Muscle layer of colon (tissue), 2 donors: ENCODE measurements around the gene SEMA4D.

Experiments used
- H3K27ac ChIP-seq: one replicate; pipeline ENCODE4 v1.7.0; 2013; ENCODE audit warnings: low read depth, mild to moderate bottlenecking, low read length, moderate library complexity
- H3K27me3 ChIP-seq, 2 donors: one replicate each; pipeline ENCODE4 v1.7.0; 2013; ENCODE audit warnings: low read length in 2 of 2, mild to moderate bottlenecking in 2 of 2; ENCODE audit not compliant: insufficient read depth in 2 of 2, control insufficient read depth in 1 of 2
- H3K36me3 ChIP-seq: one replicate; pipeline ENCODE4 v1.7.0; 2013; ENCODE audit warnings: mild to moderate bottlenecking, low read length; ENCODE audit not compliant: insufficient read depth
- H3K4me1 ChIP-seq: one replicate; pipeline ENCODE4 v1.7.0; 2013; ENCODE audit warnings: mild to moderate bottlenecking, low read length; ENCODE audit not compliant: insufficient read depth
- H3K4me3 ChIP-seq, 2 donors: one replicate each; pipeline ENCODE4 v1.7.0; 2013; ENCODE audit warnings: low read length in 2 of 2, low read depth in 1 of 2, mild to moderate bottlenecking in 1 of 2, moderate library complexity in 1 of 2
- H3K9ac ChIP-seq: one replicate; pipeline ENCODE4 v1.7.0; 2013; ENCODE audit warnings: low read length
- H3K9me3 ChIP-seq: one replicate; pipeline ENCODE4 v1.7.0; 2013; ENCODE audit warnings: mild to moderate bottlenecking, low read length
- donor health status: abdominal sarcoma.
- donor health status: Adenocarcinoma of cecum.

Gene SEMA4D

DNA sequence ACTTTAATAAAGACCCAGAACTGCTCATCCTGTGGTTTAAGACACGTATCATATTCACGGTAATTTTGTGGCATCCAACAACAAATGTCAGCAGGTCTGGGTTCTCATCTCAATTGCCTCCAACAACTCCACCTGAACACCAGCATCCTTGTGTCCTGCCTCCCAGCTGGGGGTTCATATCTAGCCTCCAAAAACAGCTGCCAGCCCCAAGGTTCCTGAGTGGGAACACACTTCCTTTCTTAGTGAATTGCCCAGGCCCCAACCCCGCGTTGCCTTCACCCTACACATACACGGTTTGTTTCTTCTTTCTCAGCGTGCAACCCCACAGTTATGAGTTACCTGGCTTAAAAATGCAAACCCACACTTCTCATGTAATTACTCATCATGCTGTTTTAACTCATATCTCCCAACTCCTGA, 77.9 kb downstream of the SEMA4D start:
- no peak overlapping the region for H3K9ac ChIP-seq
- H3K36me3 ChIP-seq = no peaks in the 10 kb centered on the region
- H3K9me3 ChIP-seq = no peaks in the 10 kb centered on the region
- no peaks in the 10 kb centered on the region for H3K4me1 ChIP-seq
- H3K4me3 ChIP-seq = no peak overlapping the region
- no peak overlapping the region for H3K27ac ChIP-seq
- H3K27me3 ChIP-seq = no peaks in the 10 kb centered on the region

DNA sequence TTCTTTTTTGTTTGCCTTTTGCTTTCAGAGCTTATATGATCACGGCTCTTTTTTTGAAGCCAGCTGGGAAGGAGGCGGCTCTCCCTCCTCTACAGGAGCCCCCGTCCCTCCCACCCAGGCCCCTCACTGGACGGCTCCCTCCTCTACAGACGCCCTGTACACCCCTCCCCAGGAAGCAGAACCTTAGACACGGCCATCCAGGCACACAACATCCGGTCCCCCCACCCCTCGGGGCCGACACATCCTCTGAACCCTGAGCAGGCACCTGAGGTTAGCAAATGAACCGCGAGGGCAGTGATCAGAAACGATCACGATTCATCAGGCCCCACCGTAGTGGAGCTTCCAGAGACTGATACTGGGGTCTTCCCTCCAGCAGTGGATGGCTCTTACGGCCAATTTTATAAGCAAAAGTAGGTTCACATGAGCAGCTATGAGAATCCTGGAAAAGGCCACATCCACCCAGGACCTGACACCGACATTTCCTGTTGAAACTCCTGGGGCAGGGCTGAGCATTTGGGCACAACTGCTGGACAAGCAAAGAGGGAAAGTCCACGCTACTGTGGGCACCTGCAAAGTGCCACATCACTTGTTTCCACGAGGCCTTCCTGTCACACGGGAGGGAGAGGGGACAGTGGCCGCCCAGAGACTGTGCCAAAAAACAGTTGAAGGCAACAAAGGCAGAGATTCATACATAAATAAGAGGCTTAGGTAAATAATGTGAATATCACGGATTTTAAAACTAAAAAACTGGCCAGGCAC, 78.9 kb downstream of the SEMA4D start:
- Histone ChIP-seq H3K4me1 (no peaks in the 10 kb centered on the region), H3K9ac (no peak overlapping the region), H3K9me3 (no peaks in the 10 kb centered on the region), H3K27me3 (no peaks in the 10 kb centered on the region), H3K27ac (no peak overlapping the region), H3K36me3 (no peaks in the 10 kb centered on the region), H3K4me3 (no peak overlapping the region)

DNA sequence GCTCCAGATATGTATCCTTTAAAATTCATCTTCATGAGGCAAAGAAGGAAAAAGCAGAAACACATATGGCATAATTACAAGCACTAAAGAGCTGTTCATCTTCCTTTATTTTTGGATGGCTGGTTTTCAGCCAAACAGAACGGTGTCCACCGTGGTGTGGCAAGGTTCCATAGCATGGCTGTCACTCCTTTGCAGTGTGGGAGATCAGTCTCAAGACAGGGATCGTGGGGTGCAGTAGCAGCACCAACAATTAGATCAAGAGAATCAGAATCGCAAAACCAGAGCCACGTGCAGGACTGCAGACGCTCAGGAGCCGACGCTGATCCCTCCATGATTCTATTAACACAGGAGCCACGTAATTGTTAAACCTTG, 79.5 kb downstream of the SEMA4D start:
- no peak overlapping the region for H3K27ac ChIP-seq
- no peaks in the 10 kb centered on the region for H3K36me3 ChIP-seq
- no peaks in the 10 kb centered on the region for H3K27me3 ChIP-seq
- no peaks in the 10 kb centered on the region for H3K4me1 ChIP-seq
- no peaks in the 10 kb centered on the region for H3K9me3 ChIP-seq
- H3K4me3 ChIP-seq = no peak overlapping the region
- H3K9ac ChIP-seq = no peak overlapping the region

DNA sequence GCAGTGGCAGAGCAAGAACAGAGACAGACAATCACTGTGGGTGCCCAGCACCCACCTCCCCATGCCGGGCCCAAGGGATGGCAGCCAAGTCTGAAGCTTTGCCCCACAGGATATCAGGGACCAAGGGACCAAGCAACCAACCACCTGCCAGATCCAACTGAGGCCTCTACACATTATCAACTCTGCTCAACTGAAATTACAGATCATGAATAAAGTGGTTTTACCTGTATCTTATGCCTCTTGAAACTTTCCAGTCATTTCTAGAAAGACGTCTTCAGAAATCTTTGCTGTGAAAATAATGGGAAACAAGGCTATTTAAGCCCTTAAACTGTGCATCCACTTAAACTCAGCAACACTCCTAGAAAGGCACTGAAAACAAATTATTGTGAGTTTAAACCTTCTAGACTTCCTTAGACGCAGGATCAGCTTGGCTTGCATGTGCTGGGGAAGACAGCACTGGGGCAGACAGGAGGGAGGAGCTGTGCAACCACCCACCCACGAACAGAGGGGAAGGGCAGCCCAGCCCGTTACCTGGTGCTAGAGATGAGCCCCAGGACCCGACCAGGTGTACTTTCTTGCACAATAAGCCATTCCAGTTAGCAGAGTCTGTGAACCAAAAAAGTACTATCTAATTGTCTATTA, 80.0 kb downstream of the SEMA4D start:
- Histone ChIP-seq H3K9me3 (no peaks in the 10 kb centered on the region), H3K4me1 (no peaks in the 10 kb centered on the region), H3K4me3 (no peak overlapping the region), H3K36me3 (no peaks in the 10 kb centered on the region), H3K9ac (no peak overlapping the region), H3K27me3 (no peaks in the 10 kb centered on the region), H3K27ac (no peak overlapping the region)

DNA sequence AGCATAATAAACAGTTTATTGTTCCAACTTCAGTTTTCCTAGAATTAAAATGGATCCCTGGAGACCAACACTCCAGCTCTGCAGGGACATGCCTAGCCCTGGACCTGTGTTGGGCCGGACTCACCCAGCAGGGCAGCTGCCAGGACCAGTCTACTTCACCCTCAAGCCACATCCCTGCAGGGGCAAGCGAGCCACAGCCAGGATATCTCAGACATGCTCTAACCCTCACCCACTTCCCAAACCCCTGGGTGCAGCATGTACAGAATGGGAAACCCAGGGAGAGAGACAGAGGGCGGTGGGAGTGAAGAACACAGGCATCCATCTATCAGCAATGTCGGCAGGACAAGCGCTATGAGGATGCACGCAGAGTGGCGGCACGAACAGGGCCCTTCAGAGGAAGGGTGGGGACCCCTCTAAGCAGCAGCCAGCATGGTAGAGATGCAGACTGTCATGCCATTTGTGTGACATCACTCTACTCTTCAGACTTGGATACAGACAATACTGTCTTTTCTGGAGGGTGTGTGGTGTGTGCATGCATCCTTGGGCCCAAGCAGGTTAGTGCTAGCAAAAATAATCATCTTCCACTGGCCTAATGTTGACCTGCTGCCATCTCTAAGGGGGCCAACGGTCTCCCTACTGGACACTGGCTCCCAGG, 83.1 kb downstream of the SEMA4D start:
- no peaks in the 10 kb centered on the region for H3K9me3 ChIP-seq
- H3K27me3 ChIP-seq = no peaks in the 10 kb centered on the region
- H3K9ac ChIP-seq = no peak overlapping the region
- H3K4me1 ChIP-seq = no peaks in the 10 kb centered on the region
- no peaks in the 10 kb centered on the region for H3K36me3 ChIP-seq
- H3K27ac ChIP-seq = no peak overlapping the region
- no peak overlapping the region for H3K4me3 ChIP-seq

DNA sequence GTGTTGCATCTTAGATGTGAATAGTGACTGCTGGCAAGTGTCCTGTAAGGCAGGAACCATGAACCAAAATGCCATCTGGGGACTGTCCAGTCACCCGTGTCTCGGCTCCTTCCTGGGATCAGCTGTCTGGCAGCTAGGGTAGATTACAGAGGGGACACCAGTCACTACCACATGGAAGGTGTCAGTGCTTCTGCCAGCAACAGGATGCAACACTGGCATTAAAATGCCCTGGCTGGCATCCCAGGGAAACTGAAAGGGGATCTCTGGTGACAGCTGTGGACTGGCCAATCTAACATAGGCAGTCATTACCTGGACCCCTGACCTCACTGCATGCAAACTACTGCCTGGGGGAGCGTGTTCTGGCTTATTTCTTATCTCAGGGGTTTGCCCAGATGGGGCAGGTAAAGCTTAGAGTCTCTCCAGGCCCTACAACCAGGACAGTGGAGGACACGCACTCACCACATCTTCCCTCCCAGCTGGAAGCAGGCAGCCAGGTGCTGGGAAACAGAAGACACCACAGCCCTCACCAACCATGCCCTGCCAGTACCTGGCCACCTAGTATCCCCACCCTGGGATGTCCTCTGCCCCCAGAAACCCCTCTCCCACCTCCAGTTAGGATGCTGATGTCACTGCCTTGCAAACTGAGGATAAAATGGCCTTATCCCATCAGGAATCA, 83.8 kb downstream of the SEMA4D start:
- H3K27ac ChIP-seq = no peak overlapping the region

DNA sequence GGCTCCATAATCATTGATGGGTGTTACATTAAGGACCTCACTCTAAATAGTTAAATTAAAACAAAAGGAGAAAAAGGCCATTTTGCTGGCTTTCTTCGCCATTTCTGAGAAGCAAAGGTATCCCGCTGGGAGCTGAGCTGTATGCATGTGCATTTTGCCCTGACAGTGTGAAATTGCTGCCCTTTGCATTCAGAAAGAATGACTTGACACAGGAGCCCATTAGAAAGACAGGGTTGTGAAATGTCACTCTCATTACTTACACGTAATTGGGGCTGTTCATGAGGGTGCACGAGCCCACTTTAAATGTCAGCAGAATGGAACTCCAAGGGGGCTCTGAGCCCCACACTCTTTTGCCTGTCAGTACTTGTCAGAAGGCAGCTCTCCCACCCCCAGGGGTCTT, 85.0 kb downstream of the SEMA4D start:
- Histone ChIP-seq H3K36me3 (no peaks in the 10 kb centered on the region), H3K9ac (no peak overlapping the region), H3K27ac (no peak overlapping the region), H3K27me3 (no peaks in the 10 kb centered on the region), H3K9me3 (no peaks in the 10 kb centered on the region), H3K4me3 (no peak overlapping the region), H3K4me1 (no peaks in the 10 kb centered on the region)

More for the DNA sequence above, 83.8 kb downstream of the SEMA4D start:
- H3K4me1 ChIP-seq = no peaks in the 10 kb centered on the region
- no peak overlapping the region for H3K9ac ChIP-seq
- H3K36me3 ChIP-seq = no peaks in the 10 kb centered on the region
- H3K9me3 ChIP-seq = no peaks in the 10 kb centered on the region
- no peak overlapping the region for H3K4me3 ChIP-seq
- H3K27me3 ChIP-seq = no peaks in the 10 kb centered on the region

DNA sequence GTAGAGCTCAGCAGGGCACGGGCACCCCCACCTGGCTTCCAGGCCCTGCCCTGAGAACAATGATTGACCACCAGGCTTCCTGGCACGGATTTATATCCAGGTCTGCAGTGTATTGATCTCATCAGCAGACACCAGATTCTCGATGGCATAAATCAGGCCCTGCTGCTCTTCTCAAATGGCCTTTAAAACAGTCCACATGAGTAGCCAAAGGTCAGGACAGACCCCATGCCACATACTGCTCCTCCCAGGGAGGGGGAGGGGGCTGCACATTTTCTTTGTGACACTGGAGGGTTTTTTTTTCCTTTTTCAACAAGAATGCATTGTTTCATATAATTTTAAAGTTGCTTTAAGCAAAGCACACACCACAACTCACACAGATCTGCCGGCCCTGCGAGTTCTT, 85.4 kb downstream of the SEMA4D start:
- no peak overlapping the region for H3K9ac ChIP-seq
- no peaks in the 10 kb centered on the region for H3K27me3 ChIP-seq
- H3K27ac ChIP-seq = no peak overlapping the region
- H3K4me1 ChIP-seq = no peaks in the 10 kb centered on the region
- no peaks in the 10 kb centered on the region for H3K9me3 ChIP-seq
- H3K4me3 ChIP-seq = no peak overlapping the region
- no peaks in the 10 kb centered on the region for H3K36me3 ChIP-seq

DNA sequence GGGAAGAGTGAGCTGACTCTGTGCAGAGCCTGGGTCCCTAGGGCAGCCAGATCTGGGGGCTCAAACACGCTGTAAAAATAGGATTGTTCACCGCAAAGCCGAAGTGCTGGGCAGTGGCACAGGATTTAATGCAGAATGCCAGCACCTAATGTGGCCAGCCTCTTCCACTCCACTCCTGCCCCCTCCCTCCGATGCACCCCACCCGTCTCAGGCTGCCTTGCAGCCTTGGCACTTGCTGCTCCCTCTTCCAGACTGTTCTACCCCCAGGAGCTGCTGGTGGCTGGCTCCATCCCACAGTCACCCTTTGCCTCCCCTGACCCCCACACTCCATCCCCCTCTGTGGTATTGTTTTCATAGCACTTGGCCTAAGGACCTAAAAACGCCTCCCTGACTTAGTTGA, 86.2 kb downstream of the SEMA4D start:
- Histone ChIP-seq H3K27ac (no peak overlapping the region), H3K4me3 (no peak overlapping the region), H3K36me3 (no peaks in the 10 kb centered on the region), H3K4me1 (no peaks in the 10 kb centered on the region), H3K27me3 (no peaks in the 10 kb centered on the region), H3K9me3 (no peaks in the 10 kb centered on the region), H3K9ac (no peak overlapping the region)

DNA sequence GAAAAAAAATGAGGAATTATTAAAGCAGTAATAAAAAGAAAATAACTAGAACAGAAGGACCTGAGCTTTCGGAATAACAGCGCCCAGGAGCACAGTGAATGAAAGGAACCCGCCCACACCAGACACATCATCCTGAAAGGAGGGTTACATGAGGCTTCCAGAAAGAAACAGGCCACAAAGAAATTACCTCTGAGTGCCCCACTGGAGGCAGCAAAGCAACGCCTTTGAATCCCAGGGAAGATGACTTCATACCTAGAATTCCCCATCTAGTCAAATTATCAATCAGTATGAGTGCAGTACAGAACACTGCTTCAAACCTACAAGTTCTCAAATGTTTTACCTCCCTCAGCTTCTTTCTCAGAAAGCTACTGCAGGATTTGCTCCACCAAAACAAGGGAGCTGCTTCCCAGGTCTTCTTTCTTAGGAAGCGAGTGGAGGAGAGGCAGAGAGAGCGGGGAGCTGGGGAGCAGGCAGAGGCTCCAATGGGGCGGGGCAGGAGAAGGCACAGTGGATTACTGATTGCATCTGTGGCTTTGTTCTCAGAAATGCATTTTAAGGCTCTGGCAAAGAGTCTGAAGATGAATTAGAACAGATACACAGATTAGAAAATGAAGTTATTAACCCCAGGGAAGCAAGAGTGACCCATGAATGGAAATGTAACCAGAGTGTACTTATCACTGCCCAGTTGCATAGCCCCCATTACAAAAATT, 87.1 kb downstream of the SEMA4D start:
- Histone ChIP-seq H3K36me3 (no peaks in the 10 kb centered on the region), H3K4me3 (no peak overlapping the region), H3K9ac (no peak overlapping the region), H3K27me3 (no peaks in the 10 kb centered on the region), H3K27ac (no peak overlapping the region), H3K4me1 (no peaks in the 10 kb centered on the region), H3K9me3 (no peaks in the 10 kb centered on the region)

DNA sequence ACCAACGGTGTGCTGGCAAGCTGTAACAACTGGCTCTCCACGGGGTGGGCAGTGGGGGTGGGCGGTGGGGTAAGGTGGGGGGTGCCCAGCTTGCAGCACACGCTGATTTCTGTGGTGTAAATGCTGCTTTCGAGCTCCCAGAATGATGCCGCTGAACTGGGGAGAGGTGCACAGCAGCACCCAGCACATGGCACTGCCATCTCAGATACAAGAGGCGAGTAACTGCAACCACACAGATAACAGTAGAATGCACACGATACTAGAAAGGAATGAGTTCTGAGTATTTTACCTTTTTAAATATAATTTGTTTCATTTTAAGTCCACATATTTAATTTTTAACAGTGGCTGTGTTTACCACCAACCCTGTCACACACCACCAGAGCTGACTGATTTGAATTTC, 87.9 kb downstream of the SEMA4D start:
- Histone ChIP-seq H3K9me3 (no peaks in the 10 kb centered on the region), H3K4me1 (no peaks in the 10 kb centered on the region), H3K36me3 (no peaks in the 10 kb centered on the region), H3K27ac (no peak overlapping the region), H3K4me3 (no peak overlapping the region), H3K9ac (no peak overlapping the region), H3K27me3 (no peaks in the 10 kb centered on the region)
